Measurements from ENCODE around the gene HS6ST2. TPM values are rescaled to one million over a fixed set of nuclear protein-coding genes. Genes with fewer than 3 reads are reported as not detected.

HS6ST2 gene
- total and polyA plus RNA-seq, 10 of the 15 experiments (the other 5 are each of a cell fraction or from before 2014, with no cell fraction given), result not detected

DNA sequence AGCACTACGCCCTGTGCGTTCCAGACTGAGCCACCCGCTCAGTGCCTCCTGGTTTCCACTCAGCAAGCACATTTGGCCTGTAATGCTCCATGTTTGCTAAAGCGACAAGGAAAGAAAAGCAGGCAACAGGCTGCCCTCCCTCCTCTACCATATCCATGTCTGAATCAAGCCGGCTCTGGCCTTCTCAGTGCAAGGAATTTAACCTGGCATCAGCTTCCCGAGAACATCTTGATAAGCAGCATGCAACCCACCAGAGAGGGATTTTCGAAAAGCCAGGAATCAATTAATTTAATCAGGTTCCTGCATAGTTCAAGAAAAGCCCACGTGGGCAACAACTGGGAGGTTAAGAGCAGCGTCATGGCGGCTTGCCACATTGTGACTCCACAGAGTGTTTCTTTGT is 228.2 kb downstream of the HS6ST2 start:
- in situ Hi-C loops (cut with MboI) (no loop called here), intact Hi-C loops (cut with micrococcal nuclease; ENCODE audit: unreplicated experiment) (no loop called here)
- ChIA-PET RAD21 (ENCODE audit: unreplicated experiment) (no interaction called here), POLR2A (no interaction called here), CTCF (interaction anchor here (0.6 kb wide), 1 partner anchor 11 kb away, joined by 3 read pairs; no protein-coding TSS in a partner anchor), SMC1A (ENCODE audit: uncharacterized antibody, unreplicated experiment) (no interaction called here)
- Histone ChIP-seq H3K9me3 (replicated peaks; ENCODE audit: control insufficient read depth, insufficient read depth, low read length) (no peaks in the 10 kb centered on the region), H3K9ac (ENCODE audit: control insufficient read depth, insufficient read depth, low read length) (no peak overlapping the region), H3K36me3 (ENCODE audit: control insufficient read depth in 2 of 2, insufficient read depth in 2 of 2, low read length in 1 of 2) (no peaks in the 10 kb centered on the region), H3K79me2 (ENCODE audit: control insufficient read depth, insufficient read depth, low read length) (no peaks in the 10 kb centered on the region), H3K27me3 (replicated peaks in 1 of 2; ENCODE audit: control insufficient read depth in 2 of 2, insufficient read depth in 2 of 2, low read length in 1 of 2) (no peaks in the 10 kb centered on the region), H2AFZ (ENCODE audit: control insufficient read depth, low read depth, low read length) (no peak overlapping the region), H3K4me3 (no peak overlapping the region), H4K20me1 (ENCODE audit: control insufficient read depth, insufficient read depth) (no peaks in the 10 kb centered on the region), H3K27ac (ENCODE audit: control insufficient read depth, insufficient read depth) (no peak overlapping the region), H3K4me1 (ENCODE audit: control insufficient read depth, insufficient read depth, low read length) (no peaks in the 10 kb centered on the region), H3K4me2 (ENCODE audit: control insufficient read depth, insufficient read depth) (no peak overlapping the region)
- no peak for ATAC-seq
- no TSS peak for BruUV-seq (replicated peaks)
- TF ChIP-seq MEF2A (IDR thresholded peaks at IDR 0.05; ENCODE audit: insufficient read depth, low read depth, low read length), result no peak
- no peak for TF ChIP-seq ZNF24 (IDR thresholded peaks at IDR 0.05)
- no peak for TF ChIP-seq CHD1 (IDR thresholded peaks at IDR 0.05; ENCODE audit: low read depth, low read length)
- no peak for TF ChIP-seq JUNB (IDR thresholded peaks at IDR 0.05)
- TF ChIP-seq CHD2 (IDR thresholded peaks at IDR 0.05; ENCODE audit: borderline replicate concordance, low read depth, low read length), result no peak
- TF ChIP-seq, protein P1, sequence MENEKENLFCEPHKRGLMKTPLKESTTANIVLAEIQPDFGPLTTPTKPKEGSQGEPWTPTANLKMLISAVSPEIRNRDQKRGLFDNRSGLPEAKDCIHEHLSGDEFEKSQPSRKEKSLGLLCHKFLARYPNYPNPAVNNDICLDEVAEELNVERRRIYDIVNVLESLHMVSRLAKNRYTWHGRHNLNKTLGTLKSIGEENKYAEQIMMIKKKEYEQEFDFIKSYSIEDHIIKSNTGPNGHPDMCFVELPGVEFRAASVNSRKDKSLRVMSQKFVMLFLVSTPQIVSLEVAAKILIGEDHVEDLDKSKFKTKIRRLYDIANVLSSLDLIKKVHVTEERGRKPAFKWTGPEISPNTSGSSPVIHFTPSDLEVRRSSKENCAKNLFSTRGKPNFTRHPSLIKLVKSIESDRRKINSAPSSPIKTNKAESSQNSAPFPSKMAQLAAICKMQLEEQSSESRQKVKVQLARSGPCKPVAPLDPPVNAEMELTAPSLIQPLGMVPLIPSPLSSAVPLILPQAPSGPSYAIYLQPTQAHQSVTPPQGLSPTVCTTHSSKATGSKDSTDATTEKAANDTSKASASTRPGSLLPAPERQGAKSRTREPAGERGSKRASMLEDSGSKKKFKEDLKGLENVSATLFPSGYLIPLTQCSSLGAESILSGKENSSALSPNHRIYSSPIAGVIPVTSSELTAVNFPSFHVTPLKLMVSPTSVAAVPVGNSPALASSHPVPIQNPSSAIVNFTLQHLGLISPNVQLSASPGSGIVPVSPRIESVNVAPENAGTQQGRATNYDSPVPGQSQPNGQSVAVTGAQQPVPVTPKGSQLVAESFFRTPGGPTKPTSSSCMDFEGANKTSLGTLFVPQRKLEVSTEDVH (IDR thresholded peaks at IDR 0.05; ENCODE audit: low read depth, partially characterized antibody), result no peak
- no peak for TF ChIP-seq RB1 (IDR thresholded peaks at IDR 0.05; ENCODE audit: borderline replicate concordance)
- TF ChIP-seq, protein P2, sequence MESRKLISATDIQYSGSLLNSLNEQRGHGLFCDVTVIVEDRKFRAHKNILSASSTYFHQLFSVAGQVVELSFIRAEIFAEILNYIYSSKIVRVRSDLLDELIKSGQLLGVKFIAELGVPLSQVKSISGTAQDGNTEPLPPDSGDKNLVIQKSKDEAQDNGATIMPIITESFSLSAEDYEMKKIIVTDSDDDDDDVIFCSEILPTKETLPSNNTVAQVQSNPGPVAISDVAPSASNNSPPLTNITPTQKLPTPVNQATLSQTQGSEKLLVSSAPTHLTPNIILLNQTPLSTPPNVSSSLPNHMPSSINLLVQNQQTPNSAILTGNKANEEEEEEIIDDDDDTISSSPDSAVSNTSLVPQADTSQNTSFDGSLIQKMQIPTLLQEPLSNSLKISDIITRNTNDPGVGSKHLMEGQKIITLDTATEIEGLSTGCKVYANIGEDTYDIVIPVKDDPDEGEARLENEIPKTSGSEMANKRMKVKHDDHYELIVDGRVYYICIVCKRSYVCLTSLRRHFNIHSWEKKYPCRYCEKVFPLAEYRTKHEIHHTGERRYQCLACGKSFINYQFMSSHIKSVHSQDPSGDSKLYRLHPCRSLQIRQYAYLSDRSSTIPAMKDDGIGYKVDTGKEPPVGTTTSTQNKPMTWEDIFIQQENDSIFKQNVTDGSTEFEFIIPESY (IDR thresholded peaks at IDR 0.05), result no peak
- no peak for TF ChIP-seq ZNF207 (IDR thresholded peaks at IDR 0.05; ENCODE audit: borderline replicate concordance)
- no peak for TF ChIP-seq SMAD1 (IDR thresholded peaks at IDR 0.05; ENCODE audit: low read depth, partially characterized antibody)
- TF ChIP-seq EGR1 (IDR thresholded peaks at IDR 0.05; ENCODE audit: borderline replicate concordance in 1 of 2, low read depth in 2 of 2, low read length in 2 of 2), result no peak
- TF ChIP-seq POLR2AphosphoS2 (IDR thresholded peaks at IDR 0.05; ENCODE audit: low read depth, low read length), result no peak
- TF ChIP-seq ATF3 (IDR thresholded peaks at IDR 0.05; ENCODE audit: borderline replicate concordance, extremely low read depth, low read depth, low read length), result no peak
- FAIRE-seq, result no peak
- WGBS (ENCODE audit: insufficient coverage, insufficient replicate concordance, low lambda C conversion rate, missing lambda C conversion rate), result 62% methylated on average over 10 of the region's 10 CpGs
- DNase-seq (ENCODE audit: low read depth, low spot score), result no peak

Data from GM12878 (cell line).